ENCODE results near the gene LY86.
"Not testable (repeated sequence)": the region's sequence is repeated elsewhere in the genome, so short reads cannot be mapped to it uniquely, and the experiment has no call there.

LY86 gene

GRCh38 chr6:6661684-6662083, 73.2 kb downstream of the LY86 start:
- H3K27ac ChIP-seq (ENCODE audit: low read length), result no peak overlapping the region
- H3K79me2 ChIP-seq (ENCODE audit: low read length), result no peaks in the 10 kb centered on the region
- H3K9ac ChIP-seq (ENCODE audit: low read length), result no peak overlapping the region
- H4K20me1 ChIP-seq (ENCODE audit: insufficient read depth, low read length), result no peaks in the 10 kb centered on the region
- H3K4me1 ChIP-seq (ENCODE audit: low read length), result peaks cover 11% of the 10 kb centered on the region
- TF ChIP-seq EZH2phosphoT487 (IDR thresholded peaks at IDR 0.05; ENCODE audit: low read depth) (no peak), CTCF (IDR thresholded peaks at IDR 0.05; ENCODE audit: low read depth, low read length) (no peak)
- 0 out of 2 replicates have a peak, but pooled peaks cover 10% of the 10 kb centered on the region for H3K27me3 ChIP-seq (ENCODE audit: low read depth, low read length)
- H3K4me3 ChIP-seq (ENCODE audit: low read length), result no peak overlapping the region
- no peak overlapping the region for H3K4me2 ChIP-seq (ENCODE audit: low read length)
- no peaks in the 10 kb centered on the region for H3K36me3 ChIP-seq (replicated peaks; ENCODE audit: low read depth, low read length)
- H2AFZ ChIP-seq (ENCODE audit: low read depth, low read length), result no peak overlapping the region
- H3K9me3 ChIP-seq (ENCODE audit: insufficient read depth, low read length), result no peaks in the 10 kb centered on the region

GRCh38 chr6:6663421-6664135, 75.1 kb downstream of the LY86 start:
- Histone ChIP-seq H3K4me2 (ENCODE audit: low read length) (no peak overlapping the region), H3K79me2 (ENCODE audit: low read length) (no peaks in the 10 kb centered on the region), H3K4me3 (ENCODE audit: low read length) (no peak overlapping the region), H4K20me1 (ENCODE audit: insufficient read depth, low read length) (no peaks in the 10 kb centered on the region), H3K9me3 (ENCODE audit: insufficient read depth, low read length) (no peaks in the 10 kb centered on the region), H2AFZ (ENCODE audit: low read depth, low read length) (no peak overlapping the region), H3K27me3 (ENCODE audit: low read depth, low read length) (peaks cover 14% of the 10 kb centered on the region; the same call in 1 of the 2 replicates), H3K27ac (ENCODE audit: low read length) (no peak overlapping the region), H3K4me1 (ENCODE audit: low read length) (peaks cover 11% of the 10 kb centered on the region), H3K9ac (ENCODE audit: low read length) (no peak overlapping the region), H3K36me3 (replicated peaks; ENCODE audit: low read depth, low read length) (no peaks in the 10 kb centered on the region)
- no peak for TF ChIP-seq EZH2phosphoT487 (IDR thresholded peaks at IDR 0.05; ENCODE audit: low read depth)
- no peak for TF ChIP-seq CTCF (IDR thresholded peaks at IDR 0.05; ENCODE audit: low read depth, low read length)

GRCh38 chr6:6665555-6666243, 77.2 kb downstream of the LY86 start:
- no peak overlapping the region for H3K9ac ChIP-seq (ENCODE audit: low read length)
- H3K4me2 ChIP-seq (ENCODE audit: low read length), result no peak overlapping the region
- H3K27me3 ChIP-seq (ENCODE audit: low read depth, low read length), result peaks cover 14% of the 10 kb centered on the region; the same call in 1 of the 2 replicates
- no peak overlapping the region for H3K4me3 ChIP-seq (ENCODE audit: low read length)
- no peak overlapping the region for H3K27ac ChIP-seq (ENCODE audit: low read length)
- no peaks in the 10 kb centered on the region for H3K36me3 ChIP-seq (replicated peaks; ENCODE audit: low read depth, low read length)
- no peaks in the 10 kb centered on the region for H3K9me3 ChIP-seq (ENCODE audit: insufficient read depth, low read length)
- no peaks in the 10 kb centered on the region for H3K4me1 ChIP-seq (ENCODE audit: low read length)
- TF ChIP-seq EZH2phosphoT487 (IDR thresholded peaks at IDR 0.05; ENCODE audit: low read depth) (no peak), CTCF (IDR thresholded peaks at IDR 0.05; ENCODE audit: low read depth, low read length) (no peak)
- H2AFZ ChIP-seq (ENCODE audit: low read depth, low read length), result no peak overlapping the region
- H4K20me1 ChIP-seq (ENCODE audit: insufficient read depth, low read length), result no peaks in the 10 kb centered on the region
- H3K79me2 ChIP-seq (ENCODE audit: low read length), result no peaks in the 10 kb centered on the region

GRCh38 chr6:6670150-6670549, 81.6 kb downstream of the LY86 start:
- H3K4me3 ChIP-seq (ENCODE audit: low read length); H3K27ac ChIP-seq (ENCODE audit: low read length); H3K4me2 ChIP-seq (ENCODE audit: low read length); H3K79me2 ChIP-seq (ENCODE audit: low read length); H3K4me1 ChIP-seq (ENCODE audit: low read length); H3K9ac ChIP-seq (ENCODE audit: low read length); H3K27me3 ChIP-seq (ENCODE audit: low read depth, low read length); H3K36me3 ChIP-seq (replicated peaks; ENCODE audit: low read depth, low read length); H4K20me1 ChIP-seq (ENCODE audit: insufficient read depth, low read length); H3K9me3 ChIP-seq (ENCODE audit: insufficient read depth, low read length); H2AFZ ChIP-seq (ENCODE audit: low read depth, low read length): not testable (repeated sequence)
